K562 treated with DMSO at 1 percent for 4 hours (cell line): Measurements from ENCODE around the gene TMEM81. TPM values are rescaled to one million over a fixed set of nuclear protein-coding genes. Genes with fewer than 3 reads are reported as not detected.

Experiments used
- total RNA-seq: library from RNA; unstranded; fragments of 300-600 nt; gene quantifications from 2 replicates; pipeline ENCODE4 v1.2.3, GENCODE V29; 2022; ENCODE audit not compliant: insufficient read depth

The TMEM81 gene, protein sequence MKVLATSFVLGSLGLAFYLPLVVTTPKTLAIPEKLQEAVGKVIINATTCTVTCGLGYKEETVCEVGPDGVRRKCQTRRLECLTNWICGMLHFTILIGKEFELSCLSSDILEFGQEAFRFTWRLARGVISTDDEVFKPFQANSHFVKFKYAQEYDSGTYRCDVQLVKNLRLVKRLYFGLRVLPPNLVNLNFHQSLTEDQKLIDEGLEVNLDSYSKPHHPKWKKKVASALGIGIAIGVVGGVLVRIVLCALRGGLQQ
- 13.8 and 19.0 TPM in 2 replicates for total RNA-seq

DNA sequence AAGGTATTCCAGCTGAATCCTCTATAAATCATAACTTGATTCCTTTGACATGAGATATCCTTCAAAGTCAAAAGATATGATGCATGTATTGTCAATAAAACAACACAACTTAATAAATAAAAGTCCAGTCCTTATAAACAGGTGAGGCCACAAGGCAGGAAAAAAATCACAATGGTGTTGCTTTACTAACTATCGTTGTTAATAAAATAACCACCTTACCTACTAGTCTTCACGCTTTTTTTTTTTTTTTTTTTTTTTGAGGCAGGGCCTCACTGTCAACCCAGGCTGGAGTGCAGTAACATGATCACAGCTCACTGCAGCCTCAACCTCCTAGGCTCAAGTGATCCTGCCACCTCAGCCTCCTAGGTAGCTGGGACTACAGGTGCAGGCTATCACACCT is at the start of gene TMEM81:
TSS of gene TMEM81 (minus strand) at position 101 of the 400 bp plus-strand sequence. CDS start 140 bp downstream, outside the sequence.

GRCh38 chr1:205121660-205122488 is 37.6 kb upstream of the TMEM81 start, which contains the start of gene RBBP5:
RBBP5 (minus strand) TSS chr1:205121978; CDS start chr1:205121873, 105 bp downstream.

GRCh38 chr1:205042911-205043806 is 41.1 kb downstream of the TMEM81 start, which contains the start of gene CNTN2:
CNTN2 (plus strand) TSS chr1:205043212; CDS start chr1:205053186, 9,974 bp downstream.

Other genes starting within 250 kb of the TMEM81 start
- 0.40 and 0.50 TPM in 2 replicates for gene NFASC, start 213.6 kb downstream of the TMEM81 start, total RNA-seq
- gene CNTN2, start 41.2 kb downstream of the TMEM81 start, total RNA-seq: not detected in 2 replicates
- 20.9 and 22.7 TPM in 2 replicates for gene RBBP5, start 37.5 kb upstream of the TMEM81 start, total RNA-seq
- gene DSTYK, start 127.2 kb upstream of the TMEM81 start, total RNA-seq: 5.3 and 6.4 TPM in 2 replicates
- 7.1 and 8.0 TPM in 2 replicates for gene TMCC2, start 143.5 kb upstream of the TMEM81 start, total RNA-seq
- 0.34 and 0.76 TPM in 2 replicates for gene NUAK2, start 237.3 kb upstream of the TMEM81 start, total RNA-seq